Lower leg skin (tissue), 4 donors: ENCODE data around the gene MMP19. TPM values are rescaled to one million over a fixed set of nuclear protein-coding genes. Genes with fewer than 3 reads are reported as not detected.

Experiments used
- DNase-seq, 2 donors: peaks; one replicate each; pipeline ENCODE4 v3.0.0-alpha.2; 2019; ENCODE audit warnings: low spot score in 2 of 2
- H3K4me3 ChIP-seq: fragments of 200-600 bp; sonication (generic); 2 replicates; pipeline ENCODE4 v1.5.1; 2017; ENCODE audit warnings: mild to moderate bottlenecking, low read depth; ENCODE audit not compliant: poor library complexity, severe bottlenecking
- POLR2A ChIP-seq, 2 donors: fragments of 450-650 bp; IDR thresholded peaks; one replicate each; pipeline ENCODE4 v1.6.1; 2016 to 2017; ENCODE audit warnings: antibody characterized with exemption in 2 of 2, mild to moderate bottlenecking in 1 of 2, moderate library complexity in 1 of 2
- WGBS, 2 donors: methylation state at CpG; one replicate each; pipeline ENCODE4 v1.1.5; 2018; 5-methylcytosine and 5-hydroxymethylcytosine counted together
- intact Hi-C: fragments of 100-400 bp; cut with DNase I; formaldehyde crosslinking; loops from one replicate; pipeline ENCODE4 v1.15.0; 2023; ENCODE audit warnings: low total_unique reads
- total RNA-seq, 4 donors: library from RNA; depleted of rRNA; stranded (reverse); fragments of >200 nt; gene quantifications; one replicate each; pipeline ENCODE4 v1.1.0, GENCODE V29; 2016
- TF ChIP-seq, protein P1 (sequence below), 3 donors: fragments of 450-650 bp; IDR thresholded peaks; one replicate each; pipeline ENCODE4 v1.5.1; 2016; ENCODE audit warnings: antibody characterized with exemption in 3 of 3, mild to moderate bottlenecking in 3 of 3, moderate library complexity in 2 of 3

MMP19 gene
- total RNA-seq, 4 donors from 2014 or later = 3.4 to 9.0 (median 5.1) TPM

DNA sequence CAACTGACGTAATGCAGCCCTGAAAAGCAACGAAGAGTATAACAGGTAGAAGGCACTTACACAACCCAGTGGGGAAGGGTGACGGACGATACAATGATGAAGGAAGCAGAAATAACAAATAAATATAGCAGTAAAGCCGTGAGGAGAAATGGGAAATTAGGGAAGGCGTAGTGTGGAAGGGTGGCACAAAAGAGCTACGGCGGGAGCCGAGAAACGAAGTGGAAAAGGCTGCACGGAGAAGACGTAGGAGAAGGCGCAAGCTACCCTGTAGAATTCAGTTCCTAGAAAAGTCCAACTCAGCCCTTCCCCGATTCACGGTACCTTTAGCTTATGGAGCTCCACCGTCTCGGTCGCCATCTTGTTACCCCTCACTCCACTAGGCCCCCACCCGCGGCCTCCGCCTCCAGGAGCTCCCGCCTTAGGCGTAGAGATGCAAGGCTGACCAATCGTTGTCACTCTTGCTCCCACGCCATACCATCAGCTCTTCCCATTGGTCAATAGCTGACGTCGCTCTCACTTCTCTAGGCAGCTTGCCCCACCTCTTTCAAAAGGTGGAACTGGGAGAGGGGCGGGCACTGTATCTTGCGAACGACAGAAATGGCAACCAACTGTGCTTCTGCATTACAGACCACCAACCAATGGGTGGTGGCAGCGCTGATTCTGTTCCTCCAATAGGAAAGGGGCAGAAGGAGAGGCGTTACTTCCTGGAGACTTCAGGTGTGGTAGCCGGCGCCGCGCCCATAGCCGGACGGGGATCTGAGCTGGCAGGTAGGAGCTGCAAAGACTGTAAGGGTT lies 25.2 kb downstream of the MMP19 start, which contains the start of the genes ORMDL2 and SARNP:
TSS of gene ORMDL2 (plus strand) at position 697 of the 795 bp plus-strand sequence. CDS start 959 bp downstream, outside the sequence.
TSS of gene SARNP (minus strand) at position 380 of the 795 bp plus-strand sequence. CDS start at position 357, 23 bp downstream.
- peak within 1 kb of the TSS; percentile 67 for H3K4me3 ChIP-seq
- intact Hi-C loops = no loop called here
- DNase-seq = peak; percentile 99 to 100
- 0 to 1% methylated on average over 38 of the region's 38 CpGs for WGBS, 2 donors
- TF ChIP-seq POLR2A (IDR thresholded peaks at IDR 0.05) = no peak
- TF ChIP-seq, protein P1, sequence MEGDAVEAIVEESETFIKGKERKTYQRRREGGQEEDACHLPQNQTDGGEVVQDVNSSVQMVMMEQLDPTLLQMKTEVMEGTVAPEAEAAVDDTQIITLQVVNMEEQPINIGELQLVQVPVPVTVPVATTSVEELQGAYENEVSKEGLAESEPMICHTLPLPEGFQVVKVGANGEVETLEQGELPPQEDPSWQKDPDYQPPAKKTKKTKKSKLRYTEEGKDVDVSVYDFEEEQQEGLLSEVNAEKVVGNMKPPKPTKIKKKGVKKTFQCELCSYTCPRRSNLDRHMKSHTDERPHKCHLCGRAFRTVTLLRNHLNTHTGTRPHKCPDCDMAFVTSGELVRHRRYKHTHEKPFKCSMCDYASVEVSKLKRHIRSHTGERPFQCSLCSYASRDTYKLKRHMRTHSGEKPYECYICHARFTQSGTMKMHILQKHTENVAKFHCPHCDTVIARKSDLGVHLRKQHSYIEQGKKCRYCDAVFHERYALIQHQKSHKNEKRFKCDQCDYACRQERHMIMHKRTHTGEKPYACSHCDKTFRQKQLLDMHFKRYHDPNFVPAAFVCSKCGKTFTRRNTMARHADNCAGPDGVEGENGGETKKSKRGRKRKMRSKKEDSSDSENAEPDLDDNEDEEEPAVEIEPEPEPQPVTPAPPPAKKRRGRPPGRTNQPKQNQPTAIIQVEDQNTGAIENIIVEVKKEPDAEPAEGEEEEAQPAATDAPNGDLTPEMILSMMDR (IDR thresholded peaks at IDR 0.05) = no peak

DNA sequence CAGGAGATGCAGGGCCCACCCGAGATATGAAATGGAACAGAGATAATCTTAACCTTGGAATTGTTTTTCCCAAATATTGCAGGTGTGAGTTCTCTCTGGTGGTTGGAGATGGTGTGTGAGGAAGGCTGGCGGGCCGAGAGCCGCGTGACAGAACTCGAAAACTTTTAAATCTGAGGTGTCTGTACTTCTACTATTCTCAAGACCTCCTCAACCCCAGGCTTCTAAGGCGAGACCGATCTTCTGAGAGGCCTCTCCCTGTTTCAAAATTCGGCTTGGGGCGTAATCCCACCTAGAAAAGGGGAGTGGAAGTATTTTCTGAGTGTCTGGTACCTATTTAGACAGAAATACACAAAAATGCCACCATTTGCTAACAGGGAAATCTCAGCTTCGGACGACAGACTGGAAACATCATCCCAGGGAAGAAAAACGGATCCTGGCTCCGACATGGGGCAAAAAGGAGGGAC lies 25.8 kb downstream of the MMP19 start:
- WGBS, 2 donors = 1% methylated on average over 14 of the region's 14 CpGs
- intact Hi-C loops = no loop called here

DNA sequence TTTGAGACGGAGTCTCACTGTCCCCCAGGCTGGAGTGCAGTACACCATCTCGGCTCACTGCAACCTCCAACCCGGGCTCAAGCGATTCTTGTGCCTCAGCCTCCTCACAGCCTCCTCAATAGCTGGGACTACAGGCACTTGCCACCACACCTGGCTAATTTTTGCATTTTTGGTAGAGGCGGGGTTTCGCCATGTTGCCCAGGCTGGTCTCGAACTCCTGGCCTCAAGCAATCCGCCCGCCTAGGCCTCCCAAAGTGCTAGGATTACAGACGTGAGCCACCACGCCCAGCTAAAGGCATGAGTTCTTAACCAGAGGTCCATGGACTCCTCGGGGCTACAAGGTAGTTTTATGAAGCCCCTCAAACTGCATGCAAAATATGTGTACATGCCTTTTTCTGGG lies 27.3 kb downstream of the MMP19 start:
- intact Hi-C loops = no loop called here
- no peak for DNase-seq
- WGBS, 2 donors = 73 to 75% methylated on average over 12 of the region's 12 CpGs
- no peak overlapping the region for H3K4me3 ChIP-seq
- TF ChIP-seq POLR2A (IDR thresholded peaks at IDR 0.05) = no peak
- TF ChIP-seq, protein P1 (IDR thresholded peaks at IDR 0.05) = no peak

More for the DNA sequence above, 25.8 kb downstream of the MMP19 start:
- peak overlapping the region; percentile 67 for H3K4me3 ChIP-seq
- no peak for DNase-seq
- TF ChIP-seq, protein P1 (IDR thresholded peaks at IDR 0.05) = no peak
- no peak for TF ChIP-seq POLR2A (IDR thresholded peaks at IDR 0.05)

DNA sequence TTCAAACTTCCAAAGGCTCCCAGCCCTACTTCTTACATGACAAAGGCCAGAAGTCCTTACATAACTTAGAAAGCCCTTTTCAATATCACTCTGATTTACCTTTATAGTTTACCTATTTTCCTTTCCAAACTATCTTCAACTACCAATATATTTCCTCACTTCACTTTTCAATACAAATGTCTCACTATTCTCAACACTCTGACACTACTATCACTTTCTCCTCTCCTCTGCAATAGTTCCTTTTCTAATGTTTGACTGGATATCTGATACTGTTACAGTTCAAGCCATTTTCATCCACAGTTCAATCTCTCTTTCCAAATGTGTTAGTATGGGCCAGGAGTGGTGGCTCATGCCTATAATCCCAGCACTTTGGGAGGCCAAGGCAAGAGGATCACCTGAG lies 28.5 kb downstream of the MMP19 start:
- TF ChIP-seq POLR2A (IDR thresholded peaks at IDR 0.05) = no peak
- TF ChIP-seq, protein P1 (IDR thresholded peaks at IDR 0.05) = no peak
- H3K4me3 ChIP-seq = no peak overlapping the region
- intact Hi-C loops = no loop called here
- no peak for DNase-seq

DNA sequence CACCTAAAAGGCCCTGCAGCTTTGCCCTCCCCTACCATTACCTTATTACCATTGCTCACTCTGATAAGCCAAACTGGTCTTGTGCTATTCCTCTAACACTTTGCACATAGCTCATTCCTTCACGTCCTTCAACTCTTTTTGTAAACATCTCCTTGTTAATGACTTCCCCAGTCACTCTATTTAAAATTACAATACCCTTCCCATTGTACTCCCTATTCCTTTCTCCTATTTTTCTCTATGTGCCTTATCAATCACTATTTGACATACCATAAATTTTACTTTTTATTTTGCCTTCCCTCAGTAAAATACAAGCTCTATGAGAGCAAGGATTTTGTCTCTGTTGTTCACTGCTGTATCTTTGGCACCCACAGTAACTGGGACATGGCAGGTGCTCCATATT lies 30.6 kb downstream of the MMP19 start:
- 42 to 50% methylated on average over 1 of the region's 1 CpG for WGBS, 2 donors
- TF ChIP-seq, protein P1 (IDR thresholded peaks at IDR 0.05) = no peak
- TF ChIP-seq POLR2A (IDR thresholded peaks at IDR 0.05) = no peak
- H3K4me3 ChIP-seq = no peak overlapping the region
- no peak for DNase-seq
- intact Hi-C loops = no loop called here
